ENCODE measurements around the gene ATP7B. TPM values are rescaled to one million over a fixed set of nuclear protein-coding genes. Genes with fewer than 3 reads are reported as not detected.

The ATP7B gene
- total RNA-seq, 1 donor from 2014 or later = 7.7 TPM

- DNase-seq = no peak
Measured at GRCh38 chr13:51944428-51944827, 66.8 kb downstream of the ATP7B start.

- no peak for DNase-seq
Measured at GRCh38 chr13:51943721-51944120, 67.5 kb downstream of the ATP7B start.

- no peak for DNase-seq
Measured at GRCh38 chr13:51942189-51942588, 69.1 kb downstream of the ATP7B start.

- no peak for DNase-seq
Measured at GRCh38 chr13:51938454-51938853, 72.8 kb downstream of the ATP7B start.

GRCh38 chr13:51937320-51938290 is 73.6 kb downstream of the ATP7B start:
- no peak for DNase-seq

- no peak for DNase-seq
Measured at GRCh38 chr13:51935326-51936171, 75.7 kb downstream of the ATP7B start.

GRCh38 chr13:51934461-51935087 is 76.7 kb downstream of the ATP7B start:
- DNase-seq = no peak

GRCh38 chr13:51933466-51934058 is 77.7 kb downstream of the ATP7B start:
- no peak for DNase-seq

- DNase-seq = no peak
Measured at GRCh38 chr13:51932231-51932630, 79.0 kb downstream of the ATP7B start.

GRCh38 chr13:51931606-51932005 is 79.6 kb downstream of the ATP7B start:
- no peak for DNase-seq

- no peak for DNase-seq
Measured at GRCh38 chr13:51929699-51930098, 81.6 kb downstream of the ATP7B start.

- no peak for DNase-seq
Measured at GRCh38 chr13:51928231-51928630, 83.0 kb downstream of the ATP7B start.

GRCh38 chr13:51927129-51927528 is 84.1 kb downstream of the ATP7B start:
- DNase-seq = no peak

GRCh38 chr13:51926528-51926885 is 84.7 kb downstream of the ATP7B start:
- no peak for DNase-seq

GRCh38 chr13:51925865-51926527 is 85.3 kb downstream of the ATP7B start:
- DNase-seq = no peak

GRCh38 chr13:51924756-51925544 is 86.3 kb downstream of the ATP7B start:
- no peak for DNase-seq

GRCh38 chr13:51923983-51924539 is 87.2 kb downstream of the ATP7B start:
- no peak for DNase-seq

GRCh38 chr13:51922771-51923480 is 88.3 kb downstream of the ATP7B start:
- DNase-seq = no peak

- no peak for DNase-seq
Measured at GRCh38 chr13:51921790-51922740, 89.2 kb downstream of the ATP7B start.
